HG02938 (cell line): Measurements from ENCODE around the gene ZNF385B.
"Not testable (repeated sequence)": the region's sequence is repeated elsewhere in the genome, so short reads cannot be mapped to it uniquely, and the experiment has no call there.

Experiments used
- ATAC-seq: cut with Tn5 transposase; IDR thresholded peaks from one replicate; pipeline ENCODE4 v1.9.1; 2021; ENCODE audit warnings: mild to moderate bottlenecking, moderate library complexity; ENCODE audit not compliant: unreplicated experiment

ZNF385B gene

DNA sequence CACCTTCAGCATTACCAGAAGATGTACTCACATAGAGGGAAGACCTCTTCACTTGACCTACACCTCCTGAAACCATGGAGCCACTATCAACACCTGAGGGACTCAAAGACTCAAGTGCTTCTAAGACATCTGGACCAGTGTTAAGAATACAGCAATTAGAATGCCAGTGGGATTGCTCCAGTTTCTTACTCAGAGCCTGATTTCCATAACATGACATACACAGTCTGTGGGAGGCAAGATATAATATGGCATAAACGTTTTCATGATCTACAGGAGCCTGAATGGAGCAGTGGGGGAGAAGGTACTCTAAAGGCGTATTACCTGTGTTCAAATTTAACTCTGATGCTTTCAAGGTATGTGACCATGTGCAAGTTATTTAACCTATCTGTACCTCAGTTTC is 57.2 kb downstream of the ZNF385B start:
- no peak for ATAC-seq

DNA sequence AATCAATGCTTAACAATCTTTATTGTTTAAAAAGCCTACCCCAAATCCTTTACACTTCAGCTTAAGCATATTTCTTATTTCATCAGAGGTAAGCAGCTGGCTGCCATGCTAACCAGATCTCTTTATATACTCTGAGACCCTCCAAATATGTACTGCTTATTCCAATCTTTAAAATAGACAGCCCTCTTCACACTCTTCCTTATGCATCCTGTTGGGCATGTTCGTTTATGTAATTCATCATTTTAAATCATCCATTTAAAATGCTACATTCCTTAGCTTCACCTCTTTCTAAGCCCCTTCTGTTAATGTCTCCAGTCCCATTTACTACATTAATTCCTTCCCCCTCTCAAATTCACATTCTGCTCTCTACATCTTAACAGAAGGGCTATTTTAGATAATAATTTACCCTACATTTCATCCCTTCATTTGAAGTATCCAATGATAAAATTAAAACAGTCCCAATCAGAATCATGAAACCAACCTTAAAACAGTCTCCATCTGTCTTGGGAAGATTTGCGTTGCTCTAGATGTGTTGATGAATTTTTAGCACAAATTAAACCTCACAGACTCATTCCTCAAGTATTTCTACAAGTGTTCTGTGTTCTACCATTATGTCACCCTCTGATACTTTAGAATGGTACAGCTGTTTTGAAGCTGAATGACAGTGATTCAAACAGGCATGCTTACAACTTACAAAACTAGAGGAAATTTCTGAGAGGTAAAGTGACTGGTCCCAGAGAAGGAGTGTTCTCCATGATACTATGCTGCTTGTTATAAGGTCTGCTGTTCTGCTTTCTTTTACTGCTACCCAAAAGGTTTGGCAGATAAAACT is 59.1 kb downstream of the ZNF385B start:
- no peak for ATAC-seq

DNA sequence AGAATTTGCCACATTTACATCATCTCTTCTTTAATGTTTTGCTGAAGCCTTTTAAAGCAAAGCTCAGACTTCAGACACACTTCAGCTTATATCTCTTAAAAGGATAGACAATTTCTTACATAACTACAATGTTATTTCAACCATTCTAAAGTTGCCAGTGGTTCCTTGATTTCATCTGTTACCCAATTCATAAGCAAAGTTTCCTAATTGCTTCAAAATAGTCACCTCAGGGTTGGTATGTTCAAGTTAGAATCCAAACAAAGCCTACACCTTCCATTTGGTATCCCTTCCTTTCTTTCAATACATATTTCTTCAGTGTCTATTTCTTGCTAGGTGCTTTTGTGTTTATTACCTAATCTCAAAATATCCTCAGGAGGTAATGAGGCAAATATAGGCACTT is 60.6 kb downstream of the ZNF385B start:
- no peak for ATAC-seq

GRCh38 chr2:179796213-179797007 is 65.0 kb downstream of the ZNF385B start:
- no peak for ATAC-seq

DNA sequence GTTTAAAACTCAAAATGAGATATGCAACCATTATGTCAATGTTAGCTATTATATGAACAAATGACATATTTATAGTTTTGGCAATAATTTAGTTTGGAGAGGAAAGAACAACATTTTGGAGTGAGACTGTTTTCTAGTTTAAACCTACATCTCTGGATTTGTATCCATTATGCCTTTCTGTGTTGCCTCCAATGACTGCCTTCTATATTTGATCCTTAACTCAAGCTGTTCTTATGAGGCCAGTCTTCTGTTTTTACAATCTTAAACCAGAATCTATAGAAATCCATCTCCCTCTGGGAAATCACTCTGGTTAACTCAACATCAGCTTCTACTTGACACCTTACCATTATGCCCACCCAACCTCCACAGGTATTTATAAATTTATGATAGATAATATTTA is 67.5 kb downstream of the ZNF385B start:
- ATAC-seq, result no peak

- no peak for ATAC-seq
Measured at GRCh38 chr2:179793238-179793637, 68.2 kb downstream of the ZNF385B start.

GRCh38 chr2:179790235-179791217 is 70.9 kb downstream of the ZNF385B start:
- no peak for ATAC-seq

DNA sequence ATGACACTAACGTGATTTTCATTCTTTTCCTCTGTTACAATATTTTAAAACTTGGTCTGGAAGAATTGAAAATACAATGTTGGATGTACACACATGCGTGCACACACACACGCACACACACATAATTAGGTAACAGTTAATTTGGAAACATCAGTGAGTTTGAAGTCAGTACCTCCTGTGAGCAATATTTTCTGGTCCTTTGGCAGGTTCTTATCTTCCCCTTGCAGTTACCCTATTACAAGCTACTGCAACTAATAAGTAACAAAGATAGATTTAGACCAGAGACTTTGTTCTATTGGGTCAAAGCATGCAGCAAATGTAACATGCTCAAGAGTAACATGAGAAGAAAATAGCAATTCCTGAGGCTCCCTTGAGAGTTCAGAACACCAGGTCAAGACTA is 73.3 kb downstream of the ZNF385B start:
- ATAC-seq, result no peak

- ATAC-seq, result no peak
Measured at GRCh38 chr2:179787601-179788000, 73.8 kb downstream of the ZNF385B start.

- ATAC-seq, result no peak
Measured at GRCh38 chr2:179785902-179786301, 75.5 kb downstream of the ZNF385B start.

DNA sequence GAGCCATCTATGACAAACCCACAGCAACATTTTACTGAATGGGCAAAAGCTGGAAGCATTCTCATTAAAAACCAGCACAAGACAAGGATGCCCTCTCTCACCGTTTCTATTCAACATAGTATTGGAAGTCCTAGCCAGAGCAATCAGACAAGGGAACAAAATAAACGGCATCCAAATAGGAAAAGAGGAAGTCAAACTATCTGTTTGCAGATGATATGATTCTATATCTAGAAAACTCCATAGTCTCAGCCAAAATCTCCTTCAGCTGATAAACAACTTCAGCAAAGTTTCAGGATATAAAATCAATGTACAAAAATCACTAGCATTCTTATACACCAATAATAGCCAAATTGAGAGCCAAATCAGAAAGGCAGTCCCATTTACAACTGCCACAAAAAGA is 79.1 kb downstream of the ZNF385B start:
- not testable (repeated sequence) for ATAC-seq

DNA sequence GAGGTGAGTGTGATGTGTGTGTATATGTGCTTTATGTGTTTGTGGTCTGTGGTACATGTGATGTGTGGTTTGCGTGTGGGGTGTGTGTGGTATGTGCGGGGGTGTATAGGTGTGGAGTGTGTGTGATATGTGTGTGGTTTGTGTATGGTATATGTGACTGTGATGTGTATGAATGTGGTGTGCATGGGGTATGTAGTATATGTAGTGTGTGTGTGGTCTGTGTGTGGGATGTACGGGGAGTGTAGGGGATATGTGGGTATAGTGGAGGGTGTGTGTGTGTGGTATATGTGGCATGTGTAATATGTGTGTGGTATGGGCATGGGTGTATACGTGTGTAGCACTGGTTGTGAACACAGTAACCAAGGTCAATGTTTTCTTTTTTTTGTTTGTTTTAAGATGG is 87.4 kb downstream of the ZNF385B start:
- ATAC-seq, result no peak

DNA sequence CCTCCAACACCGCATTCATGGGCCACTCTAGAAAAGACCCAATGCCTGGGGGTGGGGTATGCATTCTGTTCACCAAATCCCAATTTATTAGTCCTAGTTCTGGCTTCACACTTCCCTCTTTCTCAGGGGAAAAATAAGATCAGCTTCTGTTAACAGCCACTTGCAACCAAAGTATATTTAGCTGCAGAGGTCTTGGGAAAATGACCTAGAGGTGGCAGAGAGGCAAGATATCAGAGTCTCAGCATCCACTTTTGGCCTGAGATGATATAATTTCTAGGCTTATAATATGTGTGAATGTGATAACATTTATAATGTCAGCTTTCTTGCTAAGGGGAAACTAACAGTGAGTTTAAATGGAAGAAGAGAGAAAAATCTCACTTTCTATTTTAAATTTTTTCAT is 89.1 kb downstream of the ZNF385B start:
- ATAC-seq, result no peak

- ATAC-seq, result no peak
Measured at GRCh38 chr2:179771791-179772190, 89.6 kb downstream of the ZNF385B start.

GRCh38 chr2:179770029-179770428 is 91.4 kb downstream of the ZNF385B start:
- no peak for ATAC-seq

- no peak for ATAC-seq
Measured at GRCh38 chr2:179769323-179769722, 92.1 kb downstream of the ZNF385B start.

GRCh38 chr2:179768765-179769164 is 92.6 kb downstream of the ZNF385B start:
- no peak for ATAC-seq

- ATAC-seq, result no peak
Measured at GRCh38 chr2:179765666-179766065, 95.7 kb downstream of the ZNF385B start.

DNA sequence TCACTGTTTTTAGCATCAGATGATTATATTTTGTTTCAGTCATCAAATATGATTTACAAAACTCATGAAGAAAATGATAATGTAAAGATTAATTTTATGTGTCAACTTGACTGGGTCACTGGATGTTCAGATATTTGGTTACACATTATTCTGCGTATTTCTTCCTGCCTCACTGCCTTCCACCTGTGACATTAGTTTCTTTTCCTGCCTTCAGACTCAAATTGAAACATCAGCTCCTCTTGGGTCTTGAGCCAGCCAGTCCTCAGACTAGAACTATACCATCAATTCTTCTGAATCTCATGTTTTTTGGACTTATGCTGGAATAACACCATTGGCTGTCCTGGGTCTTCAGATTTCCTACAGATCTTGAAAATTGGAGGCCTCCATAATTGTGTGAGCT is 96.7 kb downstream of the ZNF385B start:
- peak; percentile 84 for ATAC-seq

DNA sequence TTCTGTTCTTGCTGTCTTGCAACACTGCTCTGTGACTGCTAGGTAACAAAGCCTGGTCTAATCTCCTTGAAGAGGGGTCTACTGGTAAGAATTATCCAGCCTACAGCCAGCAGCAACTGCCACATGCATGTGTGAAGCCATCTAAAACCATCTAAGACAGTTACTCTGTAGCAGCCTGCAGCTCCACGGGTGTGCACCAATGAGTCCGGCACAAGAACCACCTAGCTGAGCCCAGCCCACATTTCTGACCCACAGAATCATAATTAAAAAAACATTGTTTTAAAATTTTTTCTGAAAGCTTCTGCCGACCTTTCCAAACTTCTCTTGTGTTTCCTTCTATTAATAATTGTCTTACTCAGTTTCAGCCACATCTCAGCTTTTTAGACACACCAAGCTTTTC is 102.8 kb downstream of the ZNF385B start:
- no peak for ATAC-seq
